ENCODE results near the gene SERGEF. TPM values are rescaled to one million over a fixed set of nuclear protein-coding genes. Genes with fewer than 3 reads are reported as not detected.
A peak's percentile ranks its signal among the peaks of the same experiment; 100 is the strongest.

SERGEF gene
- polyA plus RNA-seq, 2 of the 4 experiments (the other 2 are of a cell fraction): 20.7 to 24.1 TPM

GRCh38 chr11:17790453-17790852 is 222.4 kb downstream of the SERGEF start:
- WGBS (ENCODE audit: missing lambda C conversion rate): 69% methylated on average over 1 of the region's 1 CpG
- no peak overlapping the region for H3K27ac ChIP-seq
- peaks cover 7% of the 10 kb centered on the region; the same call in 1 of the 3 replicates for H3K4me1 ChIP-seq
- ChIA-PET POLR2A (no interaction called here), CTCF (no interaction called here)
- DNase-seq (ENCODE audit: low read depth in 1 of 2, low spot score in 1 of 2) (peak in 1 of 2 experiments; percentile 17), FAIRE-seq (peak; percentile 18), ATAC-seq (no peak)
- TF ChIP-seq, protein P1, sequence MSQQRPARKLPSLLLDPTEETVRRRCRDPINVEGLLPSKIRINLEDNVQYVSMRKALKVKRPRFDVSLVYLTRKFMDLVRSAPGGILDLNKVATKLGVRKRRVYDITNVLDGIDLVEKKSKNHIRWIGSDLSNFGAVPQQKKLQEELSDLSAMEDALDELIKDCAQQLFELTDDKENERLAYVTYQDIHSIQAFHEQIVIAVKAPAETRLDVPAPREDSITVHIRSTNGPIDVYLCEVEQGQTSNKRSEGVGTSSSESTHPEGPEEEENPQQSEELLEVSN (IDR thresholded peaks at IDR 0.05; ENCODE audit: borderline replicate concordance, low read depth): no peak
- no peak for TF ChIP-seq ESRRA (IDR thresholded peaks at IDR 0.05; ENCODE audit: borderline replicate concordance, low read length)
- no peak for TF ChIP-seq CHD2 (IDR thresholded peaks at IDR 0.05; ENCODE audit: low read length, partially characterized antibody)
- no peak for TF ChIP-seq ZFP36 (IDR thresholded peaks at IDR 0.05; ENCODE audit: borderline replicate concordance, partially characterized antibody)
- TF ChIP-seq FOSL2 (IDR thresholded peaks at IDR 0.05): no peak
- TF ChIP-seq FOSL2 (CRISPR knock-in tag; IDR thresholded peaks at IDR 0.05): peak; percentile 56; the same call in 1 of the 2 replicates
- H3K9me3 ChIP-seq: no peaks in the 10 kb centered on the region
- H3K4me3 ChIP-seq: no peak overlapping the region
- H3K4me2 ChIP-seq: no peak overlapping the region

DNA sequence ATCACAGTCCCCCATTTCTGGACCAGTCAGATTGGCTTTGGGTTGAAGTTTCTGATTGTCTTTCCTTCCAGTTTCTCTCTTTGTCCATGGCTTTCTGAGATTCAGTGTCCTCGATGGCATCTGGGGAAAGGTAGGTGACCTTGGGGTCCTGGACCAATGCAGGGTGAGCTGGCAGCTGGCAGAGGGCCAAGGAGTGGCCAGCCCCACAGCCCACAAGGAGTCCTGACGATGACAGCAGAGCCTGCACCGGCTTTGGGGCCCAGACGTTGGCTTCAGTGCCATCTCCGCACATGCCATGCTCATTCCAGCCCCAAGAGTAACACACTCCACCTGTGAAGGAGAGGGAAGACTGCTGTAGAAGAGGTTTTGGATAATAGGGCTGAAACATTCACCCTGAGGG is 224.8 kb downstream of the SERGEF start:
- TF ChIP-seq HES2 (IDR thresholded peaks at IDR 0.05) (no peak), MAZ (IDR thresholded peaks at IDR 0.05; ENCODE audit: borderline replicate concordance, low read depth, low read length) (no peak), KDM1A (IDR thresholded peaks at IDR 0.05; ENCODE audit: low read depth) (no peak), GATA3 (IDR thresholded peaks at IDR 0.05; ENCODE audit: borderline replicate concordance) (no peak), HOXB5 (CRISPR knock-in tag; IDR thresholded peaks at IDR 0.05) (no peak), NFE2L2 (conservative IDR thresholded peaks at IDR 0.05; ENCODE audit: low read length) (no peak), HMGXB4 (CRISPR knock-in tag; IDR thresholded peaks at IDR 0.05; ENCODE audit: borderline replicate concordance) (no peak), CBX8 (IDR thresholded peaks at IDR 0.05) (no peak), EP300 (IDR thresholded peaks at IDR 0.05) (no peak), POLR2AphosphoS2 (conservative IDR thresholded peaks at IDR 0.05; ENCODE audit: low read length) (no peak), JUN (IDR thresholded peaks at IDR 0.05) (no peak)
- POLR2A ChIA-PET: no interaction called here
- no peaks in the 10 kb centered on the region for H3K9me3 ChIP-seq
- WGBS (ENCODE audit: missing lambda C conversion rate): 88% methylated on average over 4 of the region's 5 CpGs
- no peak overlapping the region for H3K27ac ChIP-seq
- peaks cover 7% of the 10 kb centered on the region; the same call in 1 of the 3 replicates for H3K4me1 ChIP-seq
- no peak overlapping the region for H3K4me3 ChIP-seq
- DNase-seq (ENCODE audit: low read depth in 1 of 2, low spot score in 1 of 2) (no peak), FAIRE-seq (no peak), ATAC-seq (no peak)
- CTCF ChIA-PET: interaction anchor here (1.2 kb wide), 1 partner anchor 179 kb away, joined by 4 read pairs; no protein-coding TSS in a partner anchor
- no peak overlapping the region for H3K4me2 ChIP-seq

DNA sequence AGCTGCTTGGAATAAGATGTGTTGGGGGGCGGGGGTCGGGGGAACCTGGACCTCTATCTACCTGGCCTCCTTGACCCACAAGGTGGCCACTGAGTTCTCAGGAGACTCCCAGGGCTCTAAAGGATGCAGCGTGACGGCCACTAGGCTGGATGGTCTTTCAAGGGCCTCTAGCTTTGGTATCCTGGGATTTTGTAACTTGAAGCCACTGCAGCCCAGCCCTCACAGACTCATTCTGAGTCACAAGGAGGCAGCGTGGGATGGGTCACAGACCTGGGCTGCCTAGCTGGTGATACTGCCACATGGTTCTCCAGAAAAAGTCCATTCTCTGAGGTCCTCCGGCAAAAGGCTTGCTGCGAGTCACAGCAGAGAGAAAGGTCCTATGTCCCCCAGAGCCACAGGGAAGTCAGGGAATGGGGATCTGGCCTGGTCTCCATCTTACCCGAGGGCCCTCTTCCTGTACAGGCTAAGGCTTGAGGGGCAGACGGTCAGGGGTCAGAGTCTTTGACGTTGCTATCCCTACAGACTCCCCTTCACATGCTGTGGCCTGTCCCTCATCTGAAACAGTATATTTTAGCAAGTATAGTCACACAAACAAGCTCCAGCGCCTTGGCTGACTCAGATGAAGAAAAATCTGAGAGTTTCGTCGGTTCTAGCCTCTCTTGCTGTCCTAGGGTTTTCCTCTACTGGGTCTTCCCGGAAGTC is 225.9 kb downstream of the SERGEF start:
- 74% methylated on average over 13 of the region's 14 CpGs for WGBS (ENCODE audit: missing lambda C conversion rate)
- peaks cover 7% of the 10 kb centered on the region; the same call in 1 of the 3 replicates for H3K4me1 ChIP-seq
- H3K27ac ChIP-seq: no peak overlapping the region
- ChIA-PET CTCF (interaction anchor here (0.8 to 1.2 kb wide), 2 partner anchors 41 to 180 kb away, joined by 3 to 4 read pairs; no protein-coding TSS in a partner anchor), POLR2A (no interaction called here)
- H3K9me3 ChIP-seq: no peaks in the 10 kb centered on the region
- no peak overlapping the region for H3K4me2 ChIP-seq
- DNase-seq (ENCODE audit: low read depth in 1 of 2, low spot score in 1 of 2): no peak
- no peak for FAIRE-seq
- no peak for TF ChIP-seq JUNB (IDR thresholded peaks at IDR 0.05)
- TF ChIP-seq BCL3 (IDR thresholded peaks at IDR 0.05): no peak
- TF ChIP-seq ESRRA (IDR thresholded peaks at IDR 0.05; ENCODE audit: borderline replicate concordance, low read length): no peak
- TF ChIP-seq KDM1A (IDR thresholded peaks at IDR 0.05; ENCODE audit: low read depth): no peak
- TF ChIP-seq NFE2L2 (conservative IDR thresholded peaks at IDR 0.05; ENCODE audit: low read length): no peak
- no peak for TF ChIP-seq RFX5 (IDR thresholded peaks at IDR 0.05)
- TF ChIP-seq, protein P1 (IDR thresholded peaks at IDR 0.05; ENCODE audit: borderline replicate concordance, low read depth): no peak
- no peak for TF ChIP-seq FOXS1 (CRISPR knock-in tag; IDR thresholded peaks at IDR 0.05)
- TF ChIP-seq, protein P2, sequence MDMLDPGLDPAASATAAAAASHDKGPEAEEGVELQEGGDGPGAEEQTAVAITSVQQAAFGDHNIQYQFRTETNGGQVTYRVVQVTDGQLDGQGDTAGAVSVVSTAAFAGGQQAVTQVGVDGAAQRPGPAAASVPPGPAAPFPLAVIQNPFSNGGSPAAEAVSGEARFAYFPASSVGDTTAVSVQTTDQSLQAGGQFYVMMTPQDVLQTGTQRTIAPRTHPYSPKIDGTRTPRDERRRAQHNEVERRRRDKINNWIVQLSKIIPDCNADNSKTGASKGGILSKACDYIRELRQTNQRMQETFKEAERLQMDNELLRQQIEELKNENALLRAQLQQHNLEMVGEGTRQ (IDR thresholded peaks at IDR 0.05): no peak
- TF ChIP-seq ELK1 (IDR thresholded peaks at IDR 0.05; ENCODE audit: low read depth, low read length): no peak
- no peak for TF ChIP-seq EHMT2 (IDR thresholded peaks at IDR 0.05; ENCODE audit: low read depth)
- no peak for TF ChIP-seq HEYL (CRISPR knock-in tag; IDR thresholded peaks at IDR 0.05)
- no peak for TF ChIP-seq JUN (IDR thresholded peaks at IDR 0.05)
- TF ChIP-seq CHD4 (IDR thresholded peaks at IDR 0.05; ENCODE audit: borderline replicate concordance): no peak
- TF ChIP-seq MAFK (IDR thresholded peaks at IDR 0.05; ENCODE audit: partially characterized antibody): no peak
- ATAC-seq: peak in 1 of 2 experiments; percentile 42; a peak in 2 of 6 replicates
- no peak overlapping the region for H3K4me3 ChIP-seq

All from A549 (cell line).